ENCODE measurements around the gene MRPL51.

Gene MRPL51

DNA sequence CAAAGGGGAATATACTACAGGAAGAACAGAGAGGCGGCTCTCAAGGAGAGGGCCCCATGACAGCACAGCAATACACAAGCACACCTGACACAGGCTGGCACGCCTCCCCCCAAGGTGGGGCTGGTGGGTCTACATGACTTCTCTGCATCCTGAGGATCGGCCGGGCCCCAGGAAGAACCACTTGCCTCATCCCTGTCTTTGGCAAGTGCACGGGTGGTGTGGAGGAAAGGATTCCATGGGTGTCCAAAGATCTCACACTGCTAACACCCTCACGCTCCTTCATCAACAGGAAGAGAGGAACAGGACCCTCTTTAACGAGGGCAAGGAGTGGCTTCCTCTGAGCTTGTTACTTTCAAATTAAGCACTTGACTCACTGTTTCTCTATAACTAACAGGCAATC lies 29.8 kb downstream of the MRPL51 start:
- no peak for FAIRE-seq
- no peak for DNase-seq (ENCODE audit: insufficient read length, low spot score)

DNA sequence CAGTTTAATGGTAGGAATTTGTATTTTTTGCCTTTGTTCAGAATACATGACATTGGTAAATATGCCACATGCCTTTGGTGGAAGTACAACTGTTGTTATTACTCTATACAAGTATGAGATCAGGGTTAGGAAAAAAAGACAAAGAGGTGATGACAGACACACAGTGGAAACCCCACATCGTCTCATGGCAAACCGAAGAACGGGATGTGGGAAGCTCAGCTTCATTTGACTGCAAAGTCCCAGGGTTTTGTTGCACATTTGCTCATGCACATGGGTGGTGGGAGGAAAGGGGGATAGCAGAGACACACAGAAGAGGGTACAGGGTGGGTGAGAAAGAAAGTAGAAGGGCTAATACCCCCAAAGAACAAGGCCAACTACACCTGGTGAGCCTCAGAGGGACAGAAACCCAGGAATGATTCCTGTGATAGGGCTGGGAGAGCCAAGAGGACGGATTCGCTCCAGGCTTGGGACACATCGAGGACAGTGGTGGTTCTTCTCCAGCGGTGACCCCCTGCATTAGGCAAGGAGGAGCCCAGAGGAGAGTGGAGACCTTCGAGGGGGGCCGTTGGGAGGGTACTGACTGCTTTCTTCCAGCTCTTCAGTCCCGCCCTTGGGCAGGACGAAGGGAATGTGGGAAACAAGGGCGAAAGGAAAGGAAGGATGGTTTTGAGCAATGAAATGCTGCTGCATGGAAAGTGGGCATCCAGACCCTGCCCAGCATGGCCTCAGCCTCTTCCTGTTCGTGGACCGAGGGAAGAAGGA lies 30.6 kb downstream of the MRPL51 start:
- FAIRE-seq (no peak), DNase-seq (ENCODE audit: insufficient read length, low spot score) (no peak)

DNA sequence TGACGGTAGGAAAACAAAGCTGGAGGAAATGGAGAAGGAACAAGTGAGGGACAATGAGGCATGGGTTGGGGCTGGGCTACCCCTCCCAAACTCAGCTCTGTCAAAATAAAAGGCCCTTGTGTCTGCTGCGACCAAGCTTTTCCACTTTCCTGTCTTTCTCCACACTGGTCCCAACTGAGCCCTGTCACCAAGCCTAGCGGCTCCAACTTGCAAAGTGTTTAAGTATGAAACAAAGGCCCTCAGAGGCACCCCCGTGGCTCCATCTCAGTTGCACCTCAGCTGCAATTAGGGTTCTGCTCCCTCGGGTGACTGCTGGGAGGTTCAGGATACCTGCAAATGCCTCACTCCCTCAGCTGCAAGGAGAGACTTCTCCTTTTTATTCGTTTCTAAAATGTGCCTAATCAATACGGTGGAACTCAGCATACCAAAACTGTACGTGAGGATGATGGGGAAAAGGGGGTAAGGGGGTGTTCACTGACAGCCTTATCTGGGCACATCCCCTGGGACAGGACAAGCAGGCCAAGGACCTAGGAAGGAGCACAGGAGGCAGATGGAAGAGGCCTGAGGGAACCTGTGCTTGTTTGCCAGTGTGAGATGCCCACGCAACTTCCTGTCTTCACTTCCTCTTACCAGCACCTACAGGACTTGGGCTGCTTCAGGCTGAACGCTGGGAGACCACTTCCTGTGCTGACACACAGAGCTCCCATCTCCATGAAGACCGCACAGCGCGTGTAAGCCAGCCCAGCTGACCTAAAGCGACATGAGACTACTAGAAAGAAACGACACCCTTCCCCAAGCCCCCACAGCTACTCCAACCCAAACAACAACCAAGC lies 31.4 kb downstream of the MRPL51 start:
- FAIRE-seq (peak; percentile 100), DNase-seq (ENCODE audit: insufficient read length, low spot score) (peak; percentile 72)

DNA sequence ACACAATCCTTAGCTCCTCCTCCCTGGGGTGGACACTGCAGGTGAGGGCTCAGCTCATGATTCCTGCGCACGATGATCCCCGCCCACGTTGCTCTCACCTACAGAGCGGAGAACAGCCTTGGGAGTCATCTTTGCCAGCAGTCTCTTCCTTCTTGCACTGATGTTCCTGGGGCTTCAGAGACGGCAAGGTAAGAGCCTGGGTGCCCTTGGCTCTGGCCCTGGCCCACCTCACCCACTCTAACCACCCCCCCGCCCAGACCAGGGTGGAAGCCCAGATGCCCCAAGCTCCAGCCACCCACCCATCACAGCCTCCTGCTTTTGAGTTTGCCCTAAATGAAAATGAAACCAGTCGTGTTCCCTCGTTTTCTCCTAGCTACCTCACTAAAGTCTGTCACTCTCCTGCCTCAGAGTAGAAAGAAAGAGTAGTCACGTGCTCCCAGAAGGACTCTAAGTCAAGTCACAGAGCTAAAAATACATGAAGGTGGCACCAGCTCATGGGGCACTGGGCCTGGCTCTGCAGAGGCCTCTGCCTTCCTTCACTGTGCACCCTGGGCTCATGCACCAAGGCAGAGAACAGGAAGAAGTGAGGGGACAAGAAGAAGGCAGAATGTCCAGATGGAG lies 32.2 kb downstream of the MRPL51 start:
- FAIRE-seq (no peak), DNase-seq (ENCODE audit: insufficient read length, low spot score) (no peak)

DNA sequence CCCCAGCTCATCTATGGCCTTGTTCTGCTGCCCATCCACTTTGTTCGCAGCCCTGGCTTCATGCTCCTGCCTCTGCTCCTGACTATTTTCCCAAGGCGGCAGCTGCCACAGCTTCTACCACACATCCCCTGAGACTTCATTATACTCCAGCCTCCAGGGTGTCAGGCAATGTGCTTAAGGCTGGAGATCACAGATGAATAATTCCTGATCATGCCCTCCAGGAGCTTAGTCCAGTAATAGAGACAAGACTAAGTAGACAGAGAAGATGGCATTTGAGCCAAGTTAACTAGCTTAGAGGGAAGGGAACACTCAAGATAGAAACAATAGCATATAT lies 34.1 kb downstream of the MRPL51 start:
- FAIRE-seq (no peak), DNase-seq (ENCODE audit: insufficient read length, low spot score) (no peak)

DNA sequence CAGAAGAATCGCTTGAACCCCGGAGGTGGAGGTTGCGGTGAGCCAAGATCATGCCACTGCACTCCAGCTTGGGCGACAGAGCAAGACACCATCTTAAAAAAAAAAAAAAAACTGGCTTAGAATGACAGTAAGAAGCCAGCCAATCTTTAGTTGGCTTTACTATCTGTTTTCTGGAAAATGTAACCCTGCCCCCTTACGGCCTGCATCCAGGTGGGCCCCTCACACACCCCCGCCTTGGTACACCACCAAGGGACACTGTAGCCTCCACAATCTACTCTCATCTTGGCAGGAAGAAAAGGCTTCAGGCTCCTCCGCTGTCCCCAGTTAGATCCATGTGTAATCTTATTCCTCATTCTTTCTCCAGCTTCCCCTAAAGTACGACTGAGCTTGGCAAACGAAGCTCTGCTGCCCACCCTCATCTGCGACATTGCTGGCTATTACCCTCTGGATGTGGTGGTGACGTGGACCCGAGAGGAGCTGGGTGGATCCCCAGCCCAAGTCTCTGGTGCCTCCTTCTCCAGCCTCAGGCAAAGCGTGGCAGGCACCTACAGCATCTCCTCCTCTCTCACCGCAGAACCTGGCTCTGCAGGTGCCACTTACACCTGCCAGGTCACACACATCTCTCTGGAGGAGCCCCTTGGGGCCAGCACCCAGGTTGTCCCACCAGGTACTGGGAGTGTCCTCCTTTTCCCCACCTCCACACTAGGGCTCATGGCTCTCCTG lies 34.6 kb downstream of the MRPL51 start:
- DNase-seq (ENCODE audit: insufficient read length, low spot score) (no peak), FAIRE-seq (no peak)

DNA sequence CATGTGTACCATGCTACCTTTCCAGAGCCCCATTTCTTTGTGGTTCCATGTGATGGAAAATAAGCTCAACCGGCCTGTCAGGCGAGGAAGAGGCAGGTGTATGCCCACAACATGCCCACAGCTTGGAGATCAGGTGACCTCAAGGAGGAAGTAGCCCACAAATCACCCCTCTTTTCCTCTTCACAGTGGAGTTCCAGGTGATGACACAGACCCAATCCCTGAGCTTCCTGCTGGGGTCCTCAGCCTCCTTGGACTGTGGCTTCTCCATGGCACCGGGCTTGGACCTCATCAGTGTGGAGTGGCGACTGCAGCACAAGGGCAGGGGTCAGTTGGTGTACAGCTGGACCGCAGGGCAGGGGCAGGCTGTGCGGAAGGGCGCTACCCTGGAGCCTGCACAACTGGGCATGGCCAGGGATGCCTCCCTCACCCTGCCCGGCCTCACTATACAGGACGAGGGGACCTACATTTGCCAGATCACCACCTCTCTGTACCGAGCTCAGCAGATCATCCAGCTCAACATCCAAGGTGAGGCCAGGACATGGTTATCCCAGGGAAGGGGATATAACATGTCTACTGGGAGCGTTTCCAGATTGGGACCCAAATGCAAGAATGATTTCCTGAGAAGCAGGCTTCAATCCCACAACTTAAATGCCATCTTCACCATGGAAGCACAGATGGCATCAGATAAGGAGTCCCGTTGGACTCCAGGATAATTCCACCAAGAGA lies 35.7 kb downstream of the MRPL51 start:
- FAIRE-seq (no peak), DNase-seq (ENCODE audit: insufficient read length, low spot score) (no peak)

DNA sequence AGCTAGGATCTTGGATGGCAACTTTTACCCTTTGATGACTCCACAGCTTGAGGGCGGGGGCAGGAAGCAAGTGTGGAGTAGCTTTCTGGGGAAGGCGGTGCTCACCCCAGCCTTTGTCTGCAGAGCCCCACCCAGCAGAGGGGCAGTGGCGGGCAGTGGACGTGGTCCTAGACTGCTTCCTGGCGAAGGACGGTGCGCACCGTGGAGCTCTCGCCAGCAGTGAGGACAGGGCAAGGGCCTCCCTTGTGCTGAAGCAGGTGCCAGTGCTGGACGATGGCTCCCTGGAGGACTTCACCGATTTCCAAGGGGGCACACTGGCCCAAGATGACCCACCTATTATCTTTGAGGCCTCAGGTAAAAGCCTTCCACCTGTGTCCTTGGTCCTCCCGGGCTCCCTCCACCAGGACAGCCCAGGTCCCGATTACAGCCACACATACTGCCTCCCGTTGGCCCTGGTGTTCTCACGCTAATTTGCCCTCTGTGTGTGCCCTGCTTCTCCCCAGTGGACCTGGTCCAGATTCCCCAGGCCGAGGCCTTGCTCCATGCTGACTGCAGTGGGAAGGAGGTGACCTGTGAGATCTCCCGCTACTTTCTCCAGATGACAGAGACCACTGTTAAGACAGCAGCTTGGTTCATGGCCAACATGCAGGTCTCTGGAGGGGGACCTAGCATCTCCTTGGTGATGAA lies 40.0 kb downstream of the MRPL51 start:
- DNase-seq (ENCODE audit: insufficient read length, low spot score) (no peak), FAIRE-seq (no peak)

DNA sequence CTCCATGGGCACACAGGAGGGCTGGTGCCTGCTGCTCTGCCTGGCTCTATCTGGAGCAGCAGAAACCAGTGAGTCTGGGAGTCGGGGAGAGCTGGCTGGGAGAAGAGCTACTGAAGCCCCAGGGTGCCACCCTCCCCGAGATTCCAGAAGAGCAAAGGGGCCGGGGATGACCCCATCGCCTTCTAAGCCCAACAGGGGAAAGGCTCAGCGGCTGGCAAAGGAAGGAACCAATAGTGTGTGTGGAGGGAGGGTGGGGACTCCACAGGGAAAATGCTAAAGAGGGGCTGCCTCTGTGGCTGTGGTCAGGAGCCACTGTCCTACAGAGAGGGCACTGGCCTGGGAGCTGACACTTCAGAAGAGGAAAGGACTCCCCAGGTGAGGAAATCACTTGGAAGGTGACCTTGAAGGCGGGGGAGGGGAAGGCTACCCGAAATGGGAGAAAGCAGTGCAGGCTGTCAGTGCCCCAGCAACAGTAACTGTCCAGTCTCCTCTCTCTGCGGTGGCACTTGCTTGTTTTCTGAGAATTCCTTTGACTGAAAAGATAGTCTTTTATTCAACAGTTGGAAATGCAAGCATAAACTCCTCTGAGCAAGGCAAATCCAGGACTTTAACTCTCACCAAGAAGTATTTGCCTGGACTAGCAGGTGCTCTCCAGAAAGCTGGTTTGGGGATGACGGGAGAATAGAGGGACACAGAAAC lies 40.7 kb downstream of the MRPL51 start:
- DNase-seq (ENCODE audit: insufficient read length, low spot score) (no peak), FAIRE-seq (no peak)

DNA sequence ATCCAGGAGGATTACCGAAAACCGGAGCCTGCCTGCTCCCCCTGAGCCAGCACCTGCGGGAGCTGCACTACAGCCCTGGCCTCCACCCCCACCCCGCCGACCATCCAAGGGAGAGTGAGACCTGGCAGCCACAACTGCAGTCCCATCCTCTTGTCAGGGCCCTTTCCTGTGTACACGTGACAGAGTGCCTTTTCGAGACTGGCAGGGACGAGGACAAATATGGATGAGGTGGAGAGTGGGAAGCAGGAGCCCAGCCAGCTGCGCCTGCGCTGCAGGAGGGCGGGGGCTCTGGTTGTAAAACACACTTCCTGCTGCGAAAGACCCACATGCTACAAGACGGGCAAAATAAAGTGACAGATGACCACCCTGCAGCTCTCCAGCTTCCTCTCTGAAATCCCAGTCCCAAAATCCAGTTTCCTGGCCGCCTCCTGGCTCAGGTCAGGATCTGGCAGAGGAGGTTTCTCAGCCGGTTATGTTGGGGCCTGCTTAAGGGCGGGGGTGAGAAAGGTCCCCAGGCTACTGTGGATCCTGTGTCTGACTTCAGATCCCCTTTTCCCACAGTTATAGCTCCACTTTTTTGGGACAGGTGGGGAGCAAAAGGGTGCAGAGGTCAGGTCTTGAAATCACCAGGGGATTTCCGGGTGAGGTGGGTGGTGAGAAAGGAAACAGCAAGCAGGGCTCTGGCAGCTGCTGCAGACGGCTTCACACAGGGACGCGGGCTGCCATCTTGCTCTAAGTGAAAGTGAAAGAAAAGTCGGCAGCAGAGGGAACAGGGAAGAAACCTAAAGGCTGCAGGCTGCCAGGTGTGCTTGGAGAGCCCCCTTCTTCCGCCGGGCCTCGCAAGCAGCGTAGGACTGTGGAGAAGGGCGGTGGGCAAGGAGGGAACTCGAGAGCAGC lies 41.5 kb downstream of the MRPL51 start, which contains the start of gene TAPBPL:
Gene TAPBPL (plus strand): TSS at position 695 of the 897 bp plus-strand sequence. CDS start 207 bp downstream, outside the sequence.
- FAIRE-seq = peak; percentile 98
- DNase-seq (ENCODE audit: insufficient read length, low spot score) = peak; percentile 76

DNA sequence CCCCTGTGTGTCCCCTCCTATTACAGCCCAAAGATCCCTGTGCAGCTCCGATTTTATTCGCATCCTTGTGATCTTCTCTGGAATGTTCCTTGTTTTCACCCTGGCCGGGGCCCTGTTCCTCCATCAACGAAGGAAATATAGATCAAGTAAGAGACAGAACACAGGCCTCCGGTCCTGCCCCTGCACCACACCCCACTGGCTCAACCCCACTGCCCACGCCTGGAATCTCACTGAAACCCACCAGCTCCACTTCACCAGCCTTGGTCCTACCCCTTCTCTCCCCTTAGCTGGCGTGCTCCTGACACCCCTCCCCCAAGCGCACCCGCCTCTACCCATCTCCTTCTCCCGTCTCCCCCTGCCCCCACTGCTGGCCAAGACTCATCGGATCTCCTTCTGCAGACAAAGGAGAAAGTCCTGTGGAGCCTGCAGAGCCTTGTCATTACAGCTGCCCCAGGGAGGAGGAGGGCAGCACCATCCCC lies 42.2 kb downstream of the MRPL51 start:
- no peak for DNase-seq (ENCODE audit: insufficient read length, low spot score)
- FAIRE-seq = no peak

DNA sequence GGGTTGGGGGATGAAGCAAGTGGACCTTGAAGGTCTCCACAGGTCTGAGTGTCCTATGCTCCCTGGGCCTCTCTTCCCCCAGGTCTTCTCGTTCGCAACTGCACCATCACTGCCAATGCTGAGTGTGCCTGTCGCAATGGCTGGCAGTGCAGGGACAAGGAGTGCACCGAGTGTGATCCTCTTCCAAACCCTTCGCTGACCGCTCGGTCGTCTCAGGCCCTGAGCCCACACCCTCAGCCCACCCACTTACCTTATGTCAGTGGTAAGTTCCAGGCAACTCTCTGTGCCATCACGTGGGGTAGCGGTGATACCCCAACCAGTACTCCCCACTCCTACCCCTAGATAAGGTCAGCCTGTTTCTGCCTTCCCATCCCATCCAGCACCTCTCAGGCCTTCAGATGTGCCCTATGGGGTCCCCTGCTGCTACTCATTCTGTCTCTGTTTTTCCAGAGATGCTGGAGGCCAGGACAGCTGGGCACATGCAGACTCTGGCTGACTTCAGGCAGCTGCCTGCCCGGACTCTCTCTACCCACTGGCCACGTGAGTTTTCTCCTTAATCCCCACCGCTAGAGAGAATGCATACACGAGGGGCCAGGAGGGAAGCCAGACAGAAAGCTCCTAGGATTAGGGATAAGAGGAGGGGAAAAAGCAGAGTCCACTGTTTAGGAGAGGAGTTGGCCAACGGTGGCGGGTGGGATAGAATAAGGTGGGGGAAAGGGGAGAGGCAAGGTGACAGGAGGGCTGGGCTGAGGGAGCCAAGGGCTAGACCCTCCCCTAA lies 42.8 kb downstream of the MRPL51 start:
- DNase-seq (ENCODE audit: insufficient read length, low spot score) (no peak), FAIRE-seq (no peak)

DNA sequence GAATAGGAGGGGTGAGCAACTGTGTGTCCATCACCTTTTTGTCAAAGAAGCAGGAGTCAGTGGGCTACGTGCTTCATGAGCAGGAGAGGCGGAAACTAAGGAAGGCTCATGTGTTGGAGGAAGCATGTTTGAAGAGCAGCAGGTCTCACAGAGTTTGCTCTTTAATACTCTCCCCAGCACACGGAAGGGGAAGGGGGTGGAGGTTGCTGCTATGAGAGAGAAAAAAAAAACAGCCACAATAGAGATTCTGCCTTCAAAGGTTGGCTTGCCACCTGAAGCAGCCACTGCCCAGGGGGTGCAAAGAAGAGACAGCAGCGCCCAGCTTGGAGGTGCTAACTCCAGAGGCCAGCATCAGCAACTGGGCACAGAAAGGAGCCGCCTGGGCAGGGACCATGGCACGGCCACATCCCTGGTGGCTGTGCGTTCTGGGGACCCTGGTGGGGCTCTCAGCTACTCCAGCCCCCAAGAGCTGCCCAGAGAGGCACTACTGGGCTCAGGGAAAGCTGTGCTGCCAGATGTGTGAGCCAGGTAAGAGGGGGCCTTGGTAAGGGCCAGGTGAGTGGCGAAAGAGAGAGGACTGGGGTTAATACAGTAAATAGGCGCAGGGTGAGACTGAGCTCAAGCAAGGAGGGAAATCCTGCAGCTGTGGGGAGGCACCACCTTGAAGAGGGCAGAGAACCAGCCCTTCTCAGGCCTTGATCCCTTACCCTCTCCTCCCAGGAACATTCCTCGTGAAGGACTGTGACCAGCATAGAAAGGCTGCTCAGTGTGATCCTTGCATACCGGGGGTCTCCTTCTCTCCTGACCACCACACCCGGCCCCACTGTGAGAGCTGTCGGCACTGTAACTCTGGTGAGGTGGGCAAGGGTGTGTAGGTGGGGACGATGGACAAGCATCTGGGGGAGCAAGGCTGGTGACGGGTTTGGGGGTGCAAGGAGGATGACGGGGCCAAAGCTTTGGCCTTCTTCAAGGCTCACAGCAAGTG lies 48.1 kb downstream of the MRPL51 start, which contains the start of gene CD27:
Gene CD27 (plus strand): TSS at position 252 of the 985 bp plus-strand sequence. CDS start 141 bp downstream, at position 393.
- FAIRE-seq = peak; percentile 26
- no peak for DNase-seq (ENCODE audit: insufficient read length, low spot score)

DNA sequence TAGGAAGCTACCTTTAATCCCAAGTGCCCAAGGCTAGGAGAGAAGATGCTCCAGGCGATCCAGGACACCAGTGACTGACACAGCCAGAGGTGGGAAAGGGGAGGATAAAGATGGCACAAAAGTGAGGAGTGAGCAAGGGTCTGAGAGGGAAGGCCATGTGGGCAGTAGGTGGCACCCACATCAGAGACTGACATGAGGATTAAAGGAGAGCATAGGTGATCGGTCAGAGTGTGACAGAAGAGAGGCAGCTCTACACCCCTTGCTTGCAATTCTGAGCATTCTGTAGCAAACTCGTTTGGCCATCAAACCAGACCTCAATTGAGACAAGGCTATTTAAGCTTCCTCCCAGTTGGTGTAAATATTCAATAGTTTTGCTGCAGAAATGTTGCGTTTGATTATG lies 49.0 kb downstream of the MRPL51 start:
- no peak for DNase-seq (ENCODE audit: insufficient read length, low spot score)

DNA sequence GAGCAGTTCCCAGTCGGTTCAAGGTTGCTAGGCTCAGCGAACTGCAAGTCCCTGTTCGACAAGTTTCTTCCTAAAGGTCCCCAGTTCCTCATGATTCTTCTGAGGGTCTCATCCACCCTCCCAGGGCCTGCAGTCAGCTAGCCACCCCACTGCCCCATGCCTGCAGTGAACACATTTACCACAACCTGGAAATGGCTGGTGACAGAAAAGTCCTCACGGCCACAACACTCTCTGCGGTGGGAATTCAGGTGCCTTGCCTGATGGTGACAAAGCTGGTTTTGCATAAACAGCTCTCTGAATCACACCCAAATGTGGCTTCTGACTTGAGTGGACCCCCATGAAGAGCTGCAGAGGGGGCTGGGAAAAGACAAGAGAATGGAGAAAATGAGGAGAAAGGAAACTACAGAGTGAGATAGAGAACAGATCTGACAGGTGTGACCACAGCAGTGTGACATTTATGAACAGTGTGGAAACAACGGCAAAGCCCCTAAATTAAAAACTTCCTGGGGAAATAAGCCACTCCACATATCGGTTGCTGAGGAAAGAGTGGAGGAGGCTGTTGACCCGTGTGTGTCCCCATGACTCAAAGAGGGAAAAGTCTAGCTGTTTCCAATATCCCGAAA lies 49.6 kb downstream of the MRPL51 start:
- DNase-seq (ENCODE audit: insufficient read length, low spot score) = no peak
- peak; percentile 99 for FAIRE-seq

More for the DNA sequence above, 49.0 kb downstream of the MRPL51 start:
- no peak for FAIRE-seq

Data from GM19239 (cell line).